NCI-H128 (cell line): ENCODE data around the gene RBM3.

Experiments
- DNase-seq: peaks from one replicate; lab custom pipeline; 2025; ENCODE audit not compliant: unreplicated experiment; lab: John Stamatoyannopoulos, UW

RBM3 gene

DNA sequence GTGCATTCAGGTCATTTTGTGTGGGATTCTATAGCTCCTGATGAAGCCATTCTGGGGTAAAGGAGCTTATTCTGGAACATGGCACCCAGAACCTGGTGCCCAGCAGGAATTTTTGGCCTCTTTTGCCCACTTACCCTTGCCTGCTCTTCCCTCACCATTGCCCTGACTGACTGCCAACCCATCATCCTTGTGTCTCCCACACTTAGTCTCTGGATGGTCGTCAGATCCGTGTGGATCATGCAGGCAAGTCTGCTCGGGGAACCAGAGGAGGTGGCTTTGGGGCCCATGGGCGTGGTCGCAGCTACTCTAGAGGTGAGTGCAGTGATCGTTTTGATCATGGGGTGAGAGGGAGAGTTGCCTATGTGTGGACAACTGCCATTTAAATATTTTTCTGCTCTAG lies 1.8 kb downstream of the RBM3 start:
- DNase-seq: no peak

DNA sequence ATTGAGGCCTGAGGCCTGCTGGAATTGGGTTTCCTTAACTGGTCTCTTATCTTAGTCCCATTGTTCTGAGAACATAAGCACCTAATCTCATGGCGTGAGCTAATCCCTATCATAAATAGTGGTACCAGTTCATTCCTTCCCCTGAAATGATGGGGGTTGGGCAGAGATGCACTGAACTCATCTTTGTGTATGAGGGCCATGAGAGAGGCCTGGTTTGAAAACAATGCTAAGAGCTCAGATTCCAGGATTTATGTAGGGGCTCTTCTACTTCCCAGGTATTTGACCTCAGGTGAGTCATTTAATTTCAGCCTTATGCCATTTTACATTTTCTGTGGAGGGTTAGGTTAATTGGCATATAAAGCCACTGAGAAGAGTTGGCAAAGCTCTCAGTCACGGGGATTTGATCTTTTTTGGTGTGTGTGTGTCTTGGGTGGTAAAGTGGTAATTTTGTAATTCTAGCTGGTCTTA lies 4.4 kb downstream of the RBM3 start:
- no peak for DNase-seq

DNA sequence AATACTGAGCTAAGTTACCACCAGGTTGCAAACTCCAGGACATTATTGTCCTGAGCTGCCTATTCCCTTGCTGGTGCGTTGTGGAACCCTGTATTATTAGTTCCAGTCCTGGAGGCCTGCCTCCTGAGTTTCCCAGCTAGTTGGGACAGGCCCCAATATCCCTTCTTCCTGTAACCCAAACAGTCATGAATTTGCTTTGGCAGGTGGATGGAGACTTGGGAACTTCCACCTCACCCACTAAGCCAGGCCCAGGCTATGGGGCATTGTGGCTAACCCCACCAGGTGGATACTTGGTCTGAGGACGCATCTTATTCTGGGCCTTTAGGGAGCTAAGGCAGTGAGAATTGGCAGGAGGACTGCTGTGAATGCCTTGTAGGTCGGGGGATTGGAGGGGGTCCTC lies 5.0 kb downstream of the RBM3 start:
- no peak for DNase-seq

GRCh38 chrX:48580662-48581061 lies 6.4 kb downstream of the RBM3 start:
- no peak for DNase-seq

- no peak for DNase-seq
Observed at GRCh38 chrX:48584698-48585097, 10.4 kb downstream of the RBM3 start.

DNA sequence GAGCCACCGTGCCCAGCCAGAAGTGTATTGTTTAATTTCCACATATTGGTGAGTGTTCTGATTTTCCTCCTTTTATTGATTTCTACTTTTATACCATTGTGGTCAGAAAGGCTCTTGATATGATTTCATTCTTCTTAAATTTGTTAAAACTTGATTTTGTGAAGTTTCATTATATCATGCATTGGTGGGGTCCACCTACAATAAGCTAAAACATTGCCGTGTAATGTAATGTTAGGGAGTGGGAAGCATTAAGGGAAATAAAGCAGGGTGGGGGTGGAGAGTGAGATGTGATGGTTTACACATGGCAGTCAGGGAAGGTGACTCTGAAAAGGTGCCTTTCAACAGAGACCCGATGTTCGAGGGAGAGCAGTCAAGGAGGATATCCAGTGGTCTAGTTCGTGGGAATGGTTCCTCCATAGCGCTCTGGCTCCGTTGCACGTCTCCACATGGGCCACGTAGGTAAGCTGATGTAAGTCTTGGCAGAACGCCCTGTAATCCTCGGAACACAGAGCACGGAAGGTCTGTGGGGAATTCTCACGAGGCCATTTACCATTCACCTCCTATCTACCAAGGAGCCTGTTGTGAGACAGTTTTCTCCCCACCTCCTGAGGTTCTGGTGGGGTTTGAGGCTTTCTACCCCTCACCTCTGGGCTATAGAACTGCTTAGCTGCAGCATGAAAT lies 15.3 kb downstream of the RBM3 start:
- DNase-seq: peak; percentile 28

DNA sequence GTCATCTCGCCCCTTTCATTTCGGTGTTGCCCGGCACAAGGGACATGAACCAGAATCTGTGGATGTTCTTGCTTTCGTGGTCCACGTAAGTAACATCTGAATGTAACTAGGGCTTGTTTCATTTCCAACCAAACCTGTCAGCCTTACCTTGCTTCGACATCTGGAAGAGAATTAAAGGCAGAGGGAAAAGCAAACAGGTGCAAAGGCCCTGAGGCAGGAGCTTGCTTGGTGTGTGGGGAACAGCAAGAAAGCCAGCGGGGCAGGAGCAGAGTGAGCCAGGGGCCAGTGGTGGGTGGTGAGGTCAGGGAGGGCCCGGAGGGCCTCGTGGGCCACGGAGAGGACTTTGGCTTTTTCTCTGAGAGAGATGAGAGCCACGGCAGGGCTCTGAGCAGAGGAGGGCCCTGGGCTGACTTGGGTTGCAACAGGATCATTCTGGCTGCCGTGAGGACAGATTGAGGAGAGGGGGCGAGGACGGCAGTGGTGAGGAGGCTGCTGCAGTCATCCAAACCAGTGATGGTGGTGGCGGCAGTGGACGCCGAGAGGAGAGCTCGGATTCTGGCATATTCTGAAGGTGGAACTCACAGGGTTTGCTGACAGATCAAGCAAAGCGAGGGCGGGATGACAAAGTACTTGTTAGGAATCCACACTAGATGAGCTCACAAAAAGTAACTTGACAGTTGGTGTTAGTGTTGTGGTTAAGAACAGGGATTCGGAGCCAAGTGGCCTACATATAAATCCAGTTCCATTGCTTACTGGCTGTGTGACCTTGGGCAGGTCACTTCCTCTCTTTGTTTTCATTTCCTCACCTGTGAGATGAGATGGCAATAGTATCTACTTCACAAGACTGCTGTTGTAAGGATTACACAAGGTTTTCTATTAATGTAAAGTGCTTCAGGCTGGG lies 16.2 kb downstream of the RBM3 start:
- DNase-seq: no peak

- no peak for DNase-seq
Observed at GRCh38 chrX:48591255-48591791, 17.0 kb downstream of the RBM3 start.

DNA sequence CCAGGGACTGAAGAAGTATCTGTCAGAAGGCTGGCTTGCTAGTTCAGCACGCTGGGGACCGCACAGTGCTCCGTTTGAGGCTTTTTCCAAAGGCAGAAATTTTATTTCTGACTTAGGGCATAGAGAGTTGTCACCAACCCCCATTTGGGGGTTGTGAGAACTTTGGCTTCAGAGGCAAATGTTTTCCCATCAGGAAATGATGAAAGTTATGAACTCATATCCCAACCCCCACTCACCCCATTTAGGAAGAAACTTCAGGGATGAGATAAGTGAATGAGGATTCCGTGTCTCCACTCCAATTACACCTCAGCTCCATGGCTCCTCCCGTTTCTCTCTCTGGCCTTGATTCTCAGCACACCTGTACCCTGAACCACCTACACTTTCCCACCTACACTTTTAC lies 18.7 kb downstream of the RBM3 start:
- DNase-seq: no peak

DNA sequence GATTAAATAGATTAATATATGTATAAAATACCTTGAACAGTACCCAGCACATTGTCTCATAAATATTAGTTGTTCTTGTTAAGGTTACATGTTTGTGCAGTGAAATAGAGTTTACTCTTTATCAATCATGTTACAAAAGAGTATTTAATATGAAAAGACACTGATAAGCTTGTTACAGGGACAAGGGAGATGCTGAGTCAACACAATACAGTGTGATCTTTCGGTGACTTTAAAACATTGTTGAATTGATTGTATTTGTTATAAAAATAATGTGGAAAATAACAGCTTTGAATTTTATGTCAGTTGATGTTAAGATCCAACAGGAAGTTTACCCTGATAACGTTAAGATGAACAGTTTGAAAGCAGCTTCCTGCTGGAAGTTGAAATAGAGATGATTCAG lies 21.6 kb downstream of the RBM3 start:
- DNase-seq: no peak

DNA sequence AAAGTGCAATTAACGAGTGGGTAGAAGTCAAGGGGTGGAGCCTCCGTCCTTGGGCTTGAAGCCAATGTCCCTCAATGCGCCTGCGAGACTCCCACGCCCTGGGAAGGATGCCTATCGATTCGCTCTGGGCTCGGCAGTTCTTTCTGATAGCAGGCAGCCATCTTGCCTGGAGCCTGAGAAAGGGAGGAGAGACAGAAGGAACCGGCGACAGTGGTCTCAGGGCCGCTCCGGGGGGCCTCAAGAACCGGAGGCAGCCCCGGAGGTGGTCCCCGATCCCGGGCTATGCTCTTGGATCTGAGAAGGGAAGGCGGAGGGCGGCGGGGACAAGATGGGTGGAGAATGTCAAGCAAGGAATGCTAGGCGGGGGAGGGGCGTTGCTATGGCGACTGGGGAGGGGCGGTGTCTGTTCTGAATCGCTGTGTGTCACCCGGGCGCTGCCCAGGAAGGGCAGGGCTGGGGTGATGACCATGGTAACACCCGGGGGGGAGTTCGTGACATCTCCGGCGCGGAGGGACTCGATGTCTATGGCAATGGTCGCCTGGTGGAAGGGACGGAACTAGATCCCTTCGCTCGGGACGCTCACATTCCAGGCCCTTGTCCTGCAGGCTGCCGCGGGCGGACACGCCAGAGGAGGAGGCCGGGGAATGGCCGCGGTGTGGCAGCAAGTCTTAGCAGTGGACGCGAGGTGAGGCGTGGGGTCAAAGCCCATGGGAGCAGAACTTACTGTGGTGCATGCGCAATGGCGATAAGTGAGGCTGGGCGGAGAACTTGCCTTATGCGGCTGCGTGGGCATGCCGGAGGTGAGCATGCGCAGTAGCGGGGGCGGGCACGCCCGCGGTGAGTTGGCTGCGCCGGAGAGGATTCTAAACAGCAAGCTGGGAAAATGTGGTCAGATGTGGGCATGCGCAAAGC lies 23.3 kb downstream of the RBM3 start, which contains the start of gene WDR13:
Gene WDR13 (plus strand): TSS at position 140 of the 912 bp plus-strand sequence. CDS start 505 bp downstream, at position 645.
- peak; percentile 83 for DNase-seq

GRCh38 chrX:48598614-48599013 lies 24.3 kb downstream of the RBM3 start:
- DNase-seq: no peak

DNA sequence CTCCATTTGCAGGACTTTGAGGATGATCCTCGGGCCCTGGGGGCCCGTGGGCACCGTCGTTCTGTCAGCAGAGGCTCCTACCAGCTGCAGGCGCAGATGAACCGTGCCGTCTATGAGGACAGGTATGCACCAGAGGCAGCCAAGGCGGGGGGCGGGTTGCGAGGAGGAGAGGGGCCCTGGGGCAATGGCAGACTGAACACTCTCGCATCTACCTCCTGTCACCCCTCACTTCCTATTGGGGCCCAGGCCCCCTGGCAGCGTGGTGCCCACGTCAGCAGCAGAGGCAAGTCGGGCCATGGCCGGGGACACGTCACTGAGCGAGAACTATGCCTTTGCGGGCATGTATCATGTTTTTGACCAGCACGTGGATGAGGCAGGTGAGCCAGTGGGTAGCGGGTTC lies 25.1 kb downstream of the RBM3 start:
- no peak for DNase-seq

DNA sequence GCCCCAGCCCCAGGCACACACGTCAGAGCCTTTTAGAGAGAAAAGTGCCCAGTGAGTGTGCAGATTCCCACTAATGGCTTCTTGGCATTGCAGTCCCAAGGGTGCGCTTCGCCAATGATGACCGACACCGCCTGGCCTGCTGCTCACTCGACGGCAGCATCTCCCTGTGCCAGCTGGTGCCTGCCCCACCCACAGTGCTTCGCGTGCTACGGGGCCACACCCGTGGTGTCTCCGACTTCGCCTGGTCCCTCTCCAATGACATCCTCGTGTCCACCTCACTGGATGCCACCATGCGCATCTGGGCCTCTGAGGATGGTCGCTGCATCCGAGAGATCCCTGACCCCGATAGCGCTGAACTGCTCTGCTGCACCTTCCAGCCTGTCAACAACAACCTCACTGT lies 25.9 kb downstream of the RBM3 start:
- DNase-seq: no peak

DNA sequence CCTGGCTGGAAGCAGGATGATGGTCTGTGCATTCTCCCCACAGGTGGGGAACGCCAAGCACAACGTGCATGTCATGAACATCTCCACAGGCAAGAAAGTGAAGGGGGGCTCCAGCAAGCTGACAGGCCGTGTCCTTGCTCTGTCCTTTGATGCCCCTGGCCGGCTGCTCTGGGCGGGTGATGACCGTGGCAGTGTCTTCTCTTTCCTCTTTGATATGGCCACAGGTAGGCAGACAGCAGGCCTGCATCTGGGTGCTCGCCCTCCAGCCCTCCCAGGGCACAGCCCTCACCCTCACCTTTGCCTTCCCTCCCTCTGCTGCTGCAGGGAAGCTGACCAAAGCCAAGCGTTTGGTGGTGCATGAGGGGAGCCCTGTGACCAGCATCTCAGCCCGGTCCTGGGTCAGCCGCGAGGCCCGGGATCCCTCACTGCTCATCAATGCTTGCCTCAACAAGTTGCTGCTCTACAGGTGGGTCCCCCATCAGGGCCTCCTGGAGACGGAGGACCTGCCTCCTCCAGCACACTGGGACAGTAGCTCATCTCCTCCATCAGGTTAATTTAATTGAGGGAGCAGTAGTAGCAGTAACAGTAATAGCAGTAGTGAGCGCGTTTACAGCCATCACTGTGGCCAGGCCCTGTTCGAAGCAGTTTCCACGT lies 27.6 kb downstream of the RBM3 start:
- DNase-seq: no peak

- DNase-seq: no peak
Observed at GRCh38 chrX:48604701-48605100, 30.4 kb downstream of the RBM3 start.

GRCh38 chrX:48606091-48606490 lies 31.8 kb downstream of the RBM3 start:
- DNase-seq: no peak

DNA sequence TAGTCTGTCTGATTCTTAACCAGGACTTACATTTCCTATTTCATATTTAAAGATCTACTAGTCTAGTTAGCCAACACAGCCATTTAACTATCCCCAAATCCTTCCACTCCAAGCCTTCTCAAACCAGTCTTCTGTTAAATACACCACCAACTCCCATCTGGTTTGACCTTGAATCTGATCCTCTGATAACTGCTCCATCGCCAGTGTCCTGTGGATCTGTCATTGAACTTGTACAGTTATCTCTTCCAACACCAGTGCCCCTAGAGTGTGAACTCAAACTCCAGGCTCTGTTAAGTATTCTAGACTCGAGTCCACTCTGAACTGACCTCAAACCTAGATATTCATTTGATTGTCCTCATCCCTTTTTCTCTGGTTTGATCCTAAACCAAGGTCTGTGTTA lies 37.4 kb downstream of the RBM3 start:
- no peak for DNase-seq

DNA sequence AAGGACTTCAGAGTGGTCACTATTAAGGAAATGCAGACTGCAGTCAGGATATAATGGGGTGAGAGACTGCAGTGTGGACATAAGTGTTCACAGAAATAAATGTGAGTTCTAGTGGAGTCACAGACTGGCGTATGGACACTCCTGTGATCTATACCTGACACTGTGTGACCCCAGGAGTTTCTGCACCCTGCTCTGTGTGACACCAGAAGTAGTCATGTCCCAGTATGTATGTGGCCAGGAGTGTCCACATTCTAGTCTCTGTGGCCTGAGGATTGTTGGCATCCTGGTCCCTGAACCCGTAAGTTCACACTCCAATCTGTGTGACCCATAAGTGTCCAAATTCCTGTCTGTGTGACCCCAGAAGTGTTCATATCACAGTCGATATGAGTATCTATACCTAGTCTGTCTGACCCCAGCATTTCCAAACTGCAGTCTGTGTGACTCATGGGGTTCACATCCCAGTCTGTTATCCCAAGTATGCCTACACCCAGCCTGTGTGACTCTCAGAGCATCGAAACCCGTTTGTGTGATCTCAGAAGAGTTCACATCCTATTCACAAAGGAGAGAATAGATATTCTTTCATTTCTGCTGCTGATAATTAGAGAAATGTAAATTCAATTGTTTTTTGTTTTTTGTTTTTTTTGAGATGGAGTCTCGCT lies 39.3 kb downstream of the RBM3 start:
- DNase-seq: no peak

- no peak for DNase-seq
Observed at GRCh38 chrX:48616576-48616975, 42.3 kb downstream of the RBM3 start.
